Measurements from ENCODE around the gene NDUFA13.

NDUFA13 gene

DNA sequence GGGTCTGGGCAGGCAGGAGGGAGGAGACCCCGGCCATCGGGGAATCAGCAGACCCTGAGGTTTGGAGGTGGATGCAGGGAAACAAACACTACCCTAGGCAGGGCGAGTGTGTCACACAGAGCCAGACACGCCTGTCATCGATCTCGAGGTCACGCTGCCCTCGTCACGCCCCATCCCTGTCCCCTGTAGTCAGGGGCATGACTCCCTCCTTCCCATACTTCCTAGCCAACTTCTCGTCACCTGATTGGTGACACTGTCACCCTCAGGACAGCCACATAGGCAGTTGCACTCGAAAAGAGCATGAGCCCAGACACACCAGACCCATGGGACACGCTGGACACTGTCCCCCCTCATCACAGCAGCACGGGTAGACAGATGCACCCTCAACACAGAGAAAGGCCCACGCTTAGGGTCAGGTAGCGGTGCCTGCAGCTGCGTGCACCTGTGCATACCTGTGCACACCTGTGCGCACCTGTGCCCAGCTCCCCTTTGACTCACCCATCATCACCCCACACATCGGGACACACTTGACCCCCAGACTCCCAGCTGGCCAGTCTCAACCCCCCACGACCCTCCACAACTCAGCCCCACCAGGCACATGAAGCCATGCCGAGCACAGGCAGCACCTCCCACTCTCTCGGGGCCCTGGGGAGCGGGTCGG lies 33.9 kb downstream of the NDUFA13 start:
- Mint-ChIP-seq H3K27me3 (peaks cover 9% of the 10 kb centered on the region), H3K9me3 (no peaks in the 10 kb centered on the region), H3K4me1 (ENCODE audit: low read depth) (peaks cover 9% of the 10 kb centered on the region), H3K36me3 (ENCODE audit: low read depth) (no peaks in the 10 kb centered on the region), H3K4me3 (no peak overlapping the region), H3K27ac (no peak overlapping the region)
- intact Hi-C loops (cut with micrococcal nuclease): no loop called here

DNA sequence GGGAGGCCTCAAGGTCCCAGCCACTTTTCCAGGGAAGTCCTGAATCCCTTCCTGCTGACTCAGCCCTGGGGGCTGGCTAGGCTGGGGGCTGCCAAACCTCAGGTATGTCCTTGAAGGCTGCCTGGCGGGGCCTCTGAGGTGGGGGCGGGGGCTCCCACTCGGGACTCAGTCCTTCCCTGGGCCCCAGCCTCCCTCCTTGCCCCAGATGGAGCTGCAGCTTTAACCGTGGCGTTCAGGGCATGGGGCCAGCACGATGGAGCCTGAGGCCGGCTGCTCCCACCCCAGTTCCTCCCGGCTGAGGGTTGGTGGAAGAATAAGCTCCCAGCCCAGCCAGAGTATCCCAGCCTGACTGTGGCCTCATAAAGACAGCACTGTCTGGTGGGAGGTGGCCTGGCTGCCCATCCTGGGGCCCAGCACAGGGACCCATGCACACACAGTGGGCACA lies 34.5 kb downstream of the NDUFA13 start:
- intact Hi-C loops (cut with micrococcal nuclease): no loop called here
- Mint-ChIP-seq H3K36me3 (ENCODE audit: low read depth) (no peaks in the 10 kb centered on the region), H3K27ac (no peak overlapping the region)

DNA sequence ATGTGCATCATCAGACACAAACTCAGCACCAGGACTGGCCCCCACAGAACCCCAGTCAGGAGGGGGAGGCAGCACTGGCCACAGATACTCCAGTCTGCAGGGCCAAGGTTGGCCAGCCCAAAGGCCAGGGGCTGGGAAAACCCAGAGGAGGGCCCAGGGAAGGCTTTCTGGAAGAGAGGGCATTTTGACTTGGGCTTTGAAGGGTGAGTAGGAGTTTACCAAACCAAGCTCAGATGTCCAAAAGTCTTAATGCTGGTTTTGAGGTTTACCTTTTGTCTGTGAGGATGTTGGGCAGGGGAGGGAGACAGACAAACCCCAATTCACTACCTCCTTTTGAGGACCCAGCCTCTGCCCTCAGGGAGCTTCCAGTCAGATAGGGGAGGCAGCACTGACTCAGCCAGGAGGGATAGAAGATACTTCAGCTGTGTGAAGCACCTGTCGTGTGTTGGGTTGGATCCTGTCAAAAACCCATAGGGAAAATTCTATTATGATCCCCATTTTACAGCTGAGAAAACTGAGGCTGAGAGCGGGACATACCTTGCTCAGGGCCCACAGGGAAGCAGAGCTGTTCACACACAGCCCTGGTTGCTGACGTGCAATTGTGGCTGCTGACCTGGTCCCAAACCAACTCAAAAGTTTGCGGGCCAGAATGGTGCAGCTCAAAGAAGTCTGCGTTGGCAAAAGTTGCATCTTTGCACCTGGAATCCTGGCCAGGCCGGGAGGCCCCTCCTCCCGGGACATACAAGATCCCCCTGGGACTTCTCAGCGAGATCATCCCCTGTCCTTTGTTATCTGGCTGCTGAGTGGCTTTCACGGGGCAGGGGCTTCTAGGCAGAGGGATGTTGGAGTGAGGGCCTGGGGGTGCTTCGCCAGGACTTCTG lies 35.2 kb downstream of the NDUFA13 start:
- Mint-ChIP-seq H3K27ac (no peak overlapping the region), H3K36me3 (ENCODE audit: low read depth) (no peaks in the 10 kb centered on the region), H3K9me3 (no peaks in the 10 kb centered on the region), H3K27me3 (peaks cover 9% of the 10 kb centered on the region), H3K4me1 (ENCODE audit: low read depth) (peaks cover 9% of the 10 kb centered on the region), H3K4me3 (no peak overlapping the region)
- intact Hi-C loops (cut with micrococcal nuclease): no loop called here

More for the DNA sequence above, 34.5 kb downstream of the NDUFA13 start:
- peaks cover 9% of the 10 kb centered on the region for H3K4me1 Mint-ChIP-seq (ENCODE audit: low read depth)
- H3K4me3 Mint-ChIP-seq: no peak overlapping the region
- no peaks in the 10 kb centered on the region for H3K9me3 Mint-ChIP-seq
- H3K27me3 Mint-ChIP-seq: peaks cover 9% of the 10 kb centered on the region

DNA sequence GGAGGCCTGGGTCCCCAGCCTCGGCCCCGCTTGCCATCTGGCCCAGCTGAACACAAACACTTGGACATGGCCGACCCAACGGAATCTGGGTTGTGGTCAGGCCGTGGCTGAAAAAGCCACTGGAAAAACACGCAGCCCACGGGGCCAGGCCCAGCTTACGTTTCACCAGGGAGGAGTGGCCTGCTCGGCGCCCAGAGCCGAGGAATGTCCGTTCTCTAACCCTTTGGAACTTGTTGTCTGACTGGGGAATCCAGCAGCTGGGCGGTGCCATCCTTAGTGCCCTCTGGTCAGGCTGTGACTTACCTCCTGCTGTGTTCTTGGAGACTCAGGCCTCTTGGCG lies 35.8 kb downstream of the NDUFA13 start:
- Mint-ChIP-seq H3K4me1 (ENCODE audit: low read depth) (peaks cover 9% of the 10 kb centered on the region), H3K27ac (no peak overlapping the region)

DNA sequence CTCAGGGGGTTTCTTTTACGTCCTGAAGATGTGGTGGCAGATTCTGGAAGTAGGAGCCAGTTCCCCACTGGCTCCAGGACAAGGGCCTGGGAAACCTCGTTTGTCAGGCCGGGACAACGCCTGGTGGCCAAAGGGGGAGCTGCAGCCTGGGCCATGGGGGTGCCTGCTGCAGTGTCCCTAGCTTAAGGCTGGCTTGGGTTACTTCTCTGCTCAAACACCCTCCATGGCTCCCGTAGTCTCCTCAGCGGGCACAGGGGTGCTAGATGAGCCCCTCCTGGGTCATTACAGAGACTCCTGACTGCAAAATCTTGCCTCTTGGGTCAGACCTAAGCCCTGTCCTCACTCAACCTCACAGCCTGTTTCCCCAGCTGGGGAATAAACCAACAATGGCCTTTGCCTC lies 36.8 kb downstream of the NDUFA13 start:
- no peaks in the 10 kb centered on the region for H3K9me3 Mint-ChIP-seq
- peaks cover 9% of the 10 kb centered on the region for H3K4me1 Mint-ChIP-seq (ENCODE audit: low read depth)
- no peak overlapping the region for H3K27ac Mint-ChIP-seq
- peaks cover 9% of the 10 kb centered on the region for H3K27me3 Mint-ChIP-seq
- no peaks in the 10 kb centered on the region for H3K36me3 Mint-ChIP-seq (ENCODE audit: low read depth)
- intact Hi-C loops (cut with micrococcal nuclease): no loop called here
- no peak overlapping the region for H3K4me3 Mint-ChIP-seq

More for the DNA sequence above, 35.8 kb downstream of the NDUFA13 start:
- Mint-ChIP-seq H3K36me3 (ENCODE audit: low read depth) (no peaks in the 10 kb centered on the region), H3K9me3 (no peaks in the 10 kb centered on the region), H3K27me3 (peaks cover 9% of the 10 kb centered on the region), H3K4me3 (no peak overlapping the region)
- intact Hi-C loops (cut with micrococcal nuclease): no loop called here

DNA sequence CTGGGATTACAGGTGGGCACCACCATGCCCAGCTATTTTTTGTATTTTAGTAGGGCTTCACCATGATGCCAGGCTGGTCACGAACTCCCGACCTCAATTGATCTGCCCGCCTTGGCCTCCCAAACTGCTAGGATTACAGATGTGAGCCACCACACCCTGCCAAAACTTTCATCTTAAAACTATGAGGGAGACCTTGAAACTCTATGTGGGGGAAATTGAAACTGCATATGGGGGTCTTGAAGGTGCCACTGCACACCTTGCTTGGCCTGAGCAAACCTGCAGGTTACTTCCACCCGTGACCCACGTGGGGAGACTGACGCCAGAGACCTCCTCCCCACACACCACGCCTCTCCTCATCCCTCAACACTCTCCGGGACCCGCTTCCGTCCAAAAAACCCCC lies 37.6 kb downstream of the NDUFA13 start:
- Mint-ChIP-seq H3K4me3 (no peak overlapping the region), H3K4me1 (ENCODE audit: low read depth) (peaks cover 9% of the 10 kb centered on the region), H3K9me3 (no peaks in the 10 kb centered on the region), H3K36me3 (ENCODE audit: low read depth) (no peaks in the 10 kb centered on the region), H3K27ac (no peak overlapping the region), H3K27me3 (peaks cover 5% of the 10 kb centered on the region)
- intact Hi-C loops (cut with micrococcal nuclease): no loop called here

DNA sequence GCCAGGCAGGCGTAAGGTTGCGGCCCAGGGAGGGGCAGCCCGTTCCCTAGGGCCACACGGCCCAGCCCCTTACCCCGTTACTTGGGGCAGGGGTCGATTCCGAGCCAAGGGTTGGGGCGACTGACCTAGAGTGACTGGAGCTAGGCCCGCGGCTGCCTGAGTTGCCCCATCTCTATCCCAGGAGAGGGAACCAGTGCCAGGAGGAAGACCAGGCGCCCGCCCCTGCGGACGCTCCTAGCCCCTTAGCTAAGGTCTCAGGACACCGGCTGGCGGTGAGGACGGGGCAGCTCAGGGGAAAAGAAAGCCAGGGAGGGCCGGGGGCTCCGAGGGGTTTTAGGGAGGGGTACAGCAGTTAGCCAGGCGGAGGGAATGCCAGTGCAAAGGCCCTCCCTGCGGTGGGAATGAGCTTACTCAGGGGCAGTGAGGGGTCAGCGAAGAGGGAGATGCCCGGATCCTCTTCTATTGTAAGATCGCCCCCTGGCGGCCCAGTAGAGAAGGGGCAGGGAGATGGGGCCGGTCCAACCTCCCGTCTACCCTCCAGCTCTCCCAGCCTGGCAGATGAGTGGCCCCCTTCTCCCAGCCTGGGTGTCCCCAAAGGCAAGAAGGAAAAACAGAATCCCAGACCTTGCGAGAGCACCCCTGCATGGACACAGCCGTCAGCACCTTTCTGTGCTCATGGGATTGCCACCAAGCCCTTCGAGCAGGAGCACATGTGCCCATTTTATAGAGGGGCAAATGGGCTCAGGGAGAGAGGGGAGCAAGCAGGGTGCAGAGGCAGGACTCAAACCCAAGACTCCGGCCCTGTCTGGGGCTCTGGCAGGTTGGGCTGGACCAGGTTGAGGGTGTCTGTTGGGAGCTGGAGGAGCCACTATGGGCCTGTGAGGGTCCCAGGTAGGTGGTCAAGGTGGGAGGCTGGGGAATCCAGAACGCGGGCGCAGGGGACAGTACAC lies 38.3 kb downstream of the NDUFA13 start:
- intact Hi-C loops (cut with micrococcal nuclease): no loop called here
- H3K27ac Mint-ChIP-seq: no peak overlapping the region
- peaks cover 3% of the 10 kb centered on the region for H3K4me1 Mint-ChIP-seq (ENCODE audit: low read depth)
- H3K4me3 Mint-ChIP-seq: no peak overlapping the region
- H3K36me3 Mint-ChIP-seq (ENCODE audit: low read depth): no peaks in the 10 kb centered on the region
- no peaks in the 10 kb centered on the region for H3K9me3 Mint-ChIP-seq
- H3K27me3 Mint-ChIP-seq: peaks cover 3% of the 10 kb centered on the region

DNA sequence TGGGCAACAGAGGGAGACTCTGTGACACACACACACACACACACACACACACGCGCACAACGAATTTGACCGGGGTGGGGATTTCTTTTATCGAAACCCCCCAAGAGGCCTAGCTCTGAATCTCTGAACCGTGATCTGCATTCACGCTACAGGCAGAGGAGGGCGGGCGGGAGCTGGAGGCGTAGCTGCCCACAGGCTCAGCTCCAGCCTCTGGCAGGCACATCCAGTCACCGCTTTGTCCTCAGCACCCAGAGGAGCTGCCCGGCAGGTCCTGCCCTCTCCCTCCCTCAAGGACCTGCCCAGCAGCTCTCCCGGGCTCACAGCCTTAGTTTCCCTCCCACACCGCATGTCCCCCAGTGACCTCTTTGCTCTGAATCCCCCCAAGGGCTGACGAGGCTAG lies 42.0 kb downstream of the NDUFA13 start:
- H3K36me3 Mint-ChIP-seq (ENCODE audit: low read depth): no peaks in the 10 kb centered on the region
- no peaks in the 10 kb centered on the region for H3K27me3 Mint-ChIP-seq
- no peaks in the 10 kb centered on the region for H3K4me1 Mint-ChIP-seq (ENCODE audit: low read depth)
- intact Hi-C loops (cut with micrococcal nuclease): no loop called here
- H3K27ac Mint-ChIP-seq: no peak overlapping the region
- no peaks in the 10 kb centered on the region for H3K9me3 Mint-ChIP-seq
- H3K4me3 Mint-ChIP-seq: no peak overlapping the region

DNA sequence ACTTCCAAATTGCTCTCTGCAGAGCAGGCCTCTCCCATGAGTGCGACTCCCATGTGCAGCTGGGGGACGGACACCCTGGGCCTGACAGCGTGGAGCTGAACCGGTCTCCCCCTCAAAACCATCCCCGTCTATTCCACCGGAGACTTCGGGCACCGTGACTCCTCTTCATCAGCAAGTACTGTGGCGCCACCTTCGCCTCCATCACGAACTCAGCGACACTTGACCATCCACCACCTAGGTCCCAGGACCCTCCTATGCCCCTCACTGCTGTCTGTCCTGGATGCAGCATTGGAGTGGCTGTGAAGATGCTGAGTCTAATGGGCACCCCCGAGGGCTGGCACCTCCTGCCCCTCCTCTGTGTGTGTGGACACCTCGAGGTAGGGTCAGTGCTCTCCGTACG lies 42.6 kb downstream of the NDUFA13 start:
- H3K4me1 Mint-ChIP-seq (ENCODE audit: low read depth): no peaks in the 10 kb centered on the region
- H3K9me3 Mint-ChIP-seq: no peaks in the 10 kb centered on the region
- H3K27ac Mint-ChIP-seq: no peak overlapping the region
- no peaks in the 10 kb centered on the region for H3K36me3 Mint-ChIP-seq (ENCODE audit: low read depth)
- intact Hi-C loops (cut with micrococcal nuclease): no loop called here
- H3K4me3 Mint-ChIP-seq: no peak overlapping the region
- H3K27me3 Mint-ChIP-seq: no peaks in the 10 kb centered on the region

DNA sequence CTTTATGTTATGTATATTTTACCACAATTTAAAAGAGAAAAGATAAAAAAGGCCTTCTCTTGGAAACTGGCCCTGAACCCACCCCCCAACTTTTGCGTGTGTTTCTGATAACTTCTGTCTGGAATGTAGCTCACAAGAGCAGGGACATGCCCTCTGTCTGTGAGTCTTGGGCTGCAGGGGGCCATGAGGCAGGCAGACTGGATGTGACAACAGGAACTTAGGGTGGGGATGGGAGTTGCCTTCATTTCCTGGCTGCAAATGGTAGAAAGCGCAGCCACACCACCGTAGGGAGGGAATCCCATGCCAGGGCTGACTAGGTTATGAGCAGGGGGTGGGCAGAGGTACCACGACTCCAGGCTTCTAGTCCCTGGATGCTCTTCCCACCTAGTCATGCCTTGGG lies 43.9 kb downstream of the NDUFA13 start:
- no peak overlapping the region for H3K4me3 Mint-ChIP-seq
- no peaks in the 10 kb centered on the region for H3K4me1 Mint-ChIP-seq (ENCODE audit: low read depth)
- H3K9me3 Mint-ChIP-seq: no peaks in the 10 kb centered on the region
- no peaks in the 10 kb centered on the region for H3K36me3 Mint-ChIP-seq (ENCODE audit: low read depth)
- intact Hi-C loops (cut with micrococcal nuclease): no loop called here
- H3K27me3 Mint-ChIP-seq: no peaks in the 10 kb centered on the region
- no peak overlapping the region for H3K27ac Mint-ChIP-seq

DNA sequence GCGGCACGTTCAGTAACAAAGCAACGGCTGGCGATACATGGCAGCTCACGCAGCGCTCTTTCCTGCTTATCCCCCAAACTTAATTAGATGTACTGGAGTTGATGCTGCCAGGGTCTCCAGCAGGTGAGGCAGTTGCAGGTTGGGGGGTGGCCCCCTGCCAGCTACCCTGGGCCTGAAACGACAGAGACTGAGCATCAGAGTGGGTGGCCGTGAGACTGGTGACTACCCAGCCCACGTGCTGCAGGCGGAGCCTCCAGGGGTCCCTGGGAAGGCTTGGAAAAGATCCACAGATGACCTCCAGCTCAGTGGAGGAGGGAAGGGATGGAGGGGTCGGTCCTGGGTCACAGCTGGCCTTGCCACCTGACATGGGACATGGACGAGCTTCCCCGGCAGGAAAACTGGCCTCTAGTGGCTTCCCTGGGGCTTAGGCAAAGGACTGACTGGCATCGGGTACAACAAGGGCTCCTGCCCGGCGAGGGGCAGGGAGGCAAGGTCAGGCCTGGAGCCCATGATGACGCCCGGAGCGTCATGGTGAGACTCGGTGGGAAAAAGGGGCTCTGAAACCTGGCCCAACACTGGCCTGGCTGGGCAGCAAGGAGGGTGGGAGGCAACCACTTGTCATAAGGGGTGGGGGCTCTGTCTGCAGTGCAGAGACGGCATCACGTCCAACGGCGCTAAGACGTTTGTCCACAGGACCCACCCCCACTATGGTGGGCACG lies 46.1 kb downstream of the NDUFA13 start:
- H3K36me3 Mint-ChIP-seq (ENCODE audit: low read depth): no peaks in the 10 kb centered on the region
- no peaks in the 10 kb centered on the region for H3K4me1 Mint-ChIP-seq (ENCODE audit: low read depth)
- H3K9me3 Mint-ChIP-seq: no peaks in the 10 kb centered on the region
- intact Hi-C loops (cut with micrococcal nuclease): no loop called here
- no peaks in the 10 kb centered on the region for H3K27me3 Mint-ChIP-seq
- no peak overlapping the region for H3K4me3 Mint-ChIP-seq
- no peak overlapping the region for H3K27ac Mint-ChIP-seq

DNA sequence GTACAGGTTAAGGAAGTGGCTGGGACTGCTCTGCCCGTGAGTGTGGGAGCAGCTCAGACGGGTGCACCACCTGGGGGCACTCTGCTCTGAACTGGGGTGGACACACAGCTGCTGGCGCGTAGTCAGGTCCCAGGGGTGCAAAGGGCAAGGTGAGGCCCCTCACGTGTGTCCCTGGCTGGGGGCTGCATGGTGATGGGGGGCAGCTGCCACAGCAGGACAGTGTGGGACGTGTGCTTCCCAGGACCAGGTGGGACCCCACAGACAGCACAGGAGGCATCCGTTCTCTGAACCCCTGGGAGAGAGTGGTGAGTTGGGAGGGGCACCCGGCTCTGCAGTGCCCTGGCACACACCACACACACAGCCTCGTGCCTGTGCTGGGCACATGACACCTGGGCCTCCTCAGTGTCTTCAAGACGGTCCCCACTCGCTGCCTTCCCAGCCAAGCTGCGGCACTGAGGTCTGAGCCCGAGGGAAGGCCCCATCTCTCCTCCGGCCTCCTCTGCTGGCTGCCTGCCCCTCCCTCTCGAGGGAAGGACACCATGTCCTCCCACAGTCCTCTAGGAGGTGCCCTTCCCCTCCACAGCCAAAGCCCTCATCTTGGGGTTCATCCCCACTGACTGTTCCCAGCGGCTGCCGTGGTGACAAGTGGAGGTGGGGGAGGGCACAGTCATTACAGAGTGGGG lies 46.8 kb downstream of the NDUFA13 start:
- H3K27me3 Mint-ChIP-seq: no peaks in the 10 kb centered on the region
- H3K4me1 Mint-ChIP-seq (ENCODE audit: low read depth): no peaks in the 10 kb centered on the region
- H3K36me3 Mint-ChIP-seq (ENCODE audit: low read depth): no peaks in the 10 kb centered on the region
- H3K27ac Mint-ChIP-seq: no peak overlapping the region
- no peak overlapping the region for H3K4me3 Mint-ChIP-seq
- no peaks in the 10 kb centered on the region for H3K9me3 Mint-ChIP-seq
- intact Hi-C loops (cut with micrococcal nuclease): no loop called here

DNA sequence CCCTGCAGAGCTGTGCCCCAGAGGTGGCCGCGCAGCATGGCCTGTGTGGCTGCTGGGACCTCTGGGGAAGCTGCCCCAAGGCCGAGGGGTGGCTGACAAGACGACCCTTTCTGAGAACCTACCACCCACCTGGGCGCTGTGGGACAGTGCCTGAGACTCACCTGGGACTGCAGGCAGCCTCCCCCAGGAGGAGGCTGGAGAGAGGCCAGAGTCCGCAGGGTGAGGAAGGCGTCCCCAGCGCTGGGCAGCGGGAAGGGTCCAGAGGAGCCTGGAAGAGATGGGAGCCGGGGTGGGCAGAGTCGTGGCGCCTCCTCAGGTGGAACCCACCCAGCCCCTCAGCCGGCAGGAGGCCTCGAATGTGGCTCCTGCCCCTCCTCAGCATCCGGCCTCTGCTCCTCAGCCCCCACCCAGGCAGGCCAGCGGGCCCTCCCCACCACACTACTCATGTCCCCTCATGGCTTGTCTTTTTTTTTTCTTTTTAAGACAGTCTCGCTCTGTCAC lies 47.4 kb downstream of the NDUFA13 start:
- Mint-ChIP-seq H3K4me3 (no peak overlapping the region), H3K4me1 (ENCODE audit: low read depth) (no peaks in the 10 kb centered on the region), H3K27me3 (no peaks in the 10 kb centered on the region), H3K9me3 (no peaks in the 10 kb centered on the region), H3K27ac (no peak overlapping the region), H3K36me3 (ENCODE audit: low read depth) (no peaks in the 10 kb centered on the region)
- intact Hi-C loops (cut with micrococcal nuclease): no loop called here

Data from dendritic cell treated with granulocyte-macrophage colony-stimulating factor and Interleukin-4, amounts not matched to agents 40 ng/mL and 50 ng/mL, for 4 days (primary cell).